Loucy (cell line): Measurements from ENCODE around the gene SLF2.

ENCODE experiments used
- H2AFZ ChIP-seq: fragments of 200-600 bp; sonication (generic); 2 replicates; pipeline ENCODE4 v1.6.0; 2016; ENCODE audit warnings: antibody characterized with exemption, mild to moderate bottlenecking, low read length, moderate library complexity
- H3F3A ChIP-seq: fragments of 200-600 bp; 2 replicates; pipeline ENCODE4 v1.6.0; 2016; ENCODE audit warnings: antibody characterized with exemption, low read depth, mild to moderate bottlenecking
- H3K27me3 ChIP-seq: fragments of 200-600 bp; sonication (generic); 2 replicates; pipeline ENCODE4 v1.6.1; 2014; ENCODE audit warnings: low read length, mild to moderate bottlenecking; ENCODE audit not compliant: insufficient read depth, poor library complexity, severe bottlenecking
- H3K36me3 ChIP-seq: fragments of 200-600 bp; sonication (generic); 2 replicates; pipeline ENCODE4 v1.6.1; 2016; ENCODE audit warnings: low read length; ENCODE audit not compliant: insufficient read depth
- H3K4me1 ChIP-seq: fragments of 200-600 bp; sonication (generic); 2 replicates; pipeline ENCODE4 v1.5.1; 2014; ENCODE audit warnings: low read length, mild to moderate bottlenecking; ENCODE audit not compliant: insufficient read depth, poor library complexity, severe bottlenecking
- H3K4me2 ChIP-seq: fragments of 200-600 bp; sonication (generic); 2 replicates; pipeline ENCODE4 v1.6.0; 2014; ENCODE audit warnings: antibody characterized with exemption, low read length, low read depth, mild to moderate bottlenecking; ENCODE audit not compliant: poor library complexity, severe bottlenecking
- H3K4me3 ChIP-seq: fragments of 200-600 bp; sonication (generic); 2 replicates; pipeline ENCODE4 v1.5.1; 2014; ENCODE audit warnings: low read length, mild to moderate bottlenecking, mixed read lengths; ENCODE audit not compliant: poor library complexity, severe bottlenecking
- H3K79me2 ChIP-seq: fragments of 200-600 bp; sonication (generic); 2 replicates; pipeline ENCODE4 v1.6.1; 2014; ENCODE audit warnings: low read length; ENCODE audit not compliant: insufficient read depth
- H3K9ac ChIP-seq: fragments of 200-600 bp; sonication (generic); 2 replicates; pipeline ENCODE4 v1.6.0; 2014; ENCODE audit warnings: mild to moderate bottlenecking, low read depth, low read length, moderate library complexity; ENCODE audit not compliant: poor library complexity, severe bottlenecking
- H3K9me2 ChIP-seq: fragments of 200-600 bp; sonication (generic); replicated peaks from 2 replicates; pipeline ENCODE4 v1.6.1; 2016; ENCODE audit warnings: low read depth, low read length, mixed read lengths
- H3K9me3 ChIP-seq: fragments of 200-600 bp; sonication (generic); 2 replicates; pipeline ENCODE4 v1.6.1; 2014; ENCODE audit warnings: mild to moderate bottlenecking, antibody characterized with exemption, low read length, low read depth; ENCODE audit not compliant: insufficient read depth
- H4K20me1 ChIP-seq: fragments of 200-600 bp; sonication (generic); 2 replicates; pipeline ENCODE4 v1.6.0; 2014; ENCODE audit warnings: antibody characterized with exemption, low read length, mild to moderate bottlenecking; ENCODE audit not compliant: insufficient read depth, poor library complexity, severe bottlenecking
- EZH2phosphoT487 ChIP-seq: fragments of 200-600 bp; IDR thresholded peaks from 2 replicates; pipeline ENCODE4 v1.6.1; 2018; ENCODE audit warnings: antibody characterized with exemption, mild to moderate bottlenecking, moderate library complexity, borderline replicate concordance
- TF ChIP-seq, protein P1 (sequence below): fragments of 200-600 bp; sonication (generic); conservative IDR thresholded peaks from 2 replicates; pipeline ENCODE4 v1.5.1; 2014; ENCODE audit warnings: mild to moderate bottlenecking, antibody characterized with exemption, low read length

SLF2 gene

DNA sequence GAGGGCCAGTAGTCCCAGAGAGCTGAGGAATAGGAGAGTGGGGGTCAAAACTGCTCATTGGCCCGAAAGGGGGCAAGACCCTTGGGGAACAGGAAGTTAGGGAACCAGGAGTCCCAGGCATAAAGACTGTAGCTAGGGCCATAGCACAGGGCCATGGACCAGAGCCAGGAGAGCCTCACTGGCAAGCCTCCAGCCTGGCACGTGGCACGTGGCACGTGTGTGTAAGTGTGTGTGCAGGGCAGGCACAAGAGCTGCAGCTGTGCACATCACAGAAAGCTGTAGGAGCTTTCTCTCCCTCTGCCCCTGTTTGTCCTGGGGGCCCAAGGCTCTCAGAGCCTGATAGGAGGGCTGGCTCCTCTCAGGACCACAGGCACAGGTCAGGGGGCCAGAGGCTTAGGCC is 47.8 kb upstream of the SLF2 start:
- H2AFZ ChIP-seq: no peak overlapping the region
- no peak overlapping the region for H3K9ac ChIP-seq
- H3K9me2 ChIP-seq: no peaks in the 10 kb centered on the region
- no peaks in the 10 kb centered on the region for H4K20me1 ChIP-seq
- H3K4me2 ChIP-seq: no peak overlapping the region
- no peaks in the 10 kb centered on the region for H3K79me2 ChIP-seq
- TF ChIP-seq, protein P1, sequence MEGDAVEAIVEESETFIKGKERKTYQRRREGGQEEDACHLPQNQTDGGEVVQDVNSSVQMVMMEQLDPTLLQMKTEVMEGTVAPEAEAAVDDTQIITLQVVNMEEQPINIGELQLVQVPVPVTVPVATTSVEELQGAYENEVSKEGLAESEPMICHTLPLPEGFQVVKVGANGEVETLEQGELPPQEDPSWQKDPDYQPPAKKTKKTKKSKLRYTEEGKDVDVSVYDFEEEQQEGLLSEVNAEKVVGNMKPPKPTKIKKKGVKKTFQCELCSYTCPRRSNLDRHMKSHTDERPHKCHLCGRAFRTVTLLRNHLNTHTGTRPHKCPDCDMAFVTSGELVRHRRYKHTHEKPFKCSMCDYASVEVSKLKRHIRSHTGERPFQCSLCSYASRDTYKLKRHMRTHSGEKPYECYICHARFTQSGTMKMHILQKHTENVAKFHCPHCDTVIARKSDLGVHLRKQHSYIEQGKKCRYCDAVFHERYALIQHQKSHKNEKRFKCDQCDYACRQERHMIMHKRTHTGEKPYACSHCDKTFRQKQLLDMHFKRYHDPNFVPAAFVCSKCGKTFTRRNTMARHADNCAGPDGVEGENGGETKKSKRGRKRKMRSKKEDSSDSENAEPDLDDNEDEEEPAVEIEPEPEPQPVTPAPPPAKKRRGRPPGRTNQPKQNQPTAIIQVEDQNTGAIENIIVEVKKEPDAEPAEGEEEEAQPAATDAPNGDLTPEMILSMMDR: no peak
- TF ChIP-seq EZH2phosphoT487: no peak
- H3K9me3 ChIP-seq: no peaks in the 10 kb centered on the region
- no peaks in the 10 kb centered on the region for H3K27me3 ChIP-seq
- no peaks in the 10 kb centered on the region for H3K36me3 ChIP-seq
- no peak overlapping the region for H3K4me3 ChIP-seq
- H3K4me1 ChIP-seq: no peaks in the 10 kb centered on the region
- H3F3A ChIP-seq: no peaks in the 10 kb centered on the region

DNA sequence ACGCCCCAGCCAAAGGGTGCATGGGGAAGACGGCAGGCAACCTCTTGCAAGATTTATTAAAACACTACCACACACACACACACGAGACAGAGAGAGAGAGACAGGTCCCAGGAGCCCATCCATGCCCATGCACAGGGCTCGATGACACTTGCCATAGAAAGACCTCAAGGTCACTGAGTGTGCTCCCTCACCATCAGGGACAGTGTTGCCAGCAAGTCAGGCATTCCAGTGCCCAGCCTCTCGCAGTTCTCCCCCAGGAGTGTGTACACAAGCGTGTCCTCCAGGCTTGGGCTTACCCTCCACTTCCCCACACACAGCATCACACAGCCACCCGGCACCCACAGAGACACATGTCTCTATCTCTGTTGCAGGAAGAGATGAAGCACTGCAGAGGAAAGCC is 46.8 kb upstream of the SLF2 start:
- Histone ChIP-seq H3K9ac (no peak overlapping the region), H3K4me3 (no peak overlapping the region), H3K79me2 (no peaks in the 10 kb centered on the region), H3K36me3 (no peaks in the 10 kb centered on the region), H4K20me1 (no peaks in the 10 kb centered on the region), H3K9me2 (no peaks in the 10 kb centered on the region), H3K9me3 (no peaks in the 10 kb centered on the region), H3K27me3 (no peaks in the 10 kb centered on the region), H3K4me2 (no peak overlapping the region), H3K4me1 (no peaks in the 10 kb centered on the region), H3F3A (no peaks in the 10 kb centered on the region), H2AFZ (no peak overlapping the region)
- TF ChIP-seq, protein P1: no peak
- TF ChIP-seq EZH2phosphoT487: no peak

DNA sequence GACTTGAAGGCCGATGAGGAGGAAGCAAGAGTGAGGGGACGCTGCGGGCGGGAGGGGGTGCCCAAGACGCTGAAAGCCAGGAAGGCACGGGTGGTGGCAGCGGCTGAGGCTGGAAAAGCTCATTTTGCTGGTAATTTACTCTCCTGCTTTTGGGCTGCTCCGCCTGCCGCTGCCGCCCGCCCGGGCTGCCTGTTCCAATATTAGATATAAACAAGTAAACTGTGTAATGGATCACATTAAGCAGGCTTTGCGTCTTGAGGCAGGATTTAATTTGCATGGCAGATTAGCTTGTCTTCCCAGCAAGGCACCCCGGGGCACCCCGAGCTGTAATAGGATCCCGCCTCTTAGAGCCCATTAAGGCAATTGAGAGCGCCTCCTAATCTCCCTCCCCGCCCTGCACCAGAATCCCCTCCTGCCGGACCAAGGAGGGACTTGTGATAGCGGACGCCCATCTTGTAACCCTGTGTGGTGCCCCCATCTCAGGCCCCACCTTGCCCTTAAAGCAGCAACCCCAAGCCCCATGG is 46.1 kb upstream of the SLF2 start:
- Histone ChIP-seq H3K9me3 (no peaks in the 10 kb centered on the region), H3K4me1 (no peaks in the 10 kb centered on the region), H3K9ac (no peak overlapping the region), H3K36me3 (no peaks in the 10 kb centered on the region), H2AFZ (no peak overlapping the region), H3K4me2 (no peak overlapping the region), H4K20me1 (no peaks in the 10 kb centered on the region), H3K9me2 (no peaks in the 10 kb centered on the region), H3K79me2 (no peaks in the 10 kb centered on the region), H3F3A (no peaks in the 10 kb centered on the region), H3K27me3 (no peaks in the 10 kb centered on the region), H3K4me3 (no peak overlapping the region)
- no peak for TF ChIP-seq EZH2phosphoT487
- TF ChIP-seq, protein P1: no peak
